Fibroblast of villous mesenchyme (primary cell): ENCODE data around the gene DYRK4. TPM values are rescaled to one million over a fixed set of nuclear protein-coding genes. Genes with fewer than 3 reads are reported as not detected.

ENCODE experiments used
- DNase-seq: peaks from one replicate; pipeline ENCODE4 v3.0.0-alpha.2; 2010; ENCODE audit warnings: low read depth
- H3K4me3 ChIP-seq: 2 replicates; pipeline ENCODE4 v1.5.1; 2011; ENCODE audit warnings: low read depth, mild to moderate bottlenecking, low read length
- CTCF ChIP-seq: IDR thresholded peaks from 2 replicates; pipeline ENCODE4 v1.5.1; 2012; ENCODE audit warnings: low read depth, mild to moderate bottlenecking, low read length; ENCODE audit not compliant: insufficient read depth
- total RNA-seq: library from RNA; depleted of rRNA; stranded (reverse); fragments of >200 nt; gene quantifications from 2 replicates; pipeline ENCODE4 v1.2.3, GENCODE V29; 2012

DYRK4 gene
- total RNA-seq, 1 donor: 39.3 TPM

- no peak for TF ChIP-seq CTCF
- no peak overlapping the region for H3K4me3 ChIP-seq
- no peak for DNase-seq
Observed at GRCh38 chr12:4535092-4535491, 26.9 kb upstream of the DYRK4 start.

GRCh38 chr12:4535871-4536270 is 26.1 kb upstream of the DYRK4 start:
- no peak overlapping the region for H3K4me3 ChIP-seq
- TF ChIP-seq CTCF: no peak
- DNase-seq: no peak

GRCh38 chr12:4538207-4539160 is 23.5 kb upstream of the DYRK4 start, which contains the start of gene RAD51AP1:
Gene RAD51AP1, plus strand, starts transcription at chr12:4538890. Its CDS starts 50 bp downstream, at chr12:4538940.
- DNase-seq: peak; percentile 98
- H3K4me3 ChIP-seq: peak within 1 kb of the TSS; percentile 98
- TF ChIP-seq CTCF: no peak

GRCh38 chr12:4539167-4539870 is 22.7 kb upstream of the DYRK4 start:
- DNase-seq: no peak
- H3K4me3 ChIP-seq: peak overlapping the region; percentile 98
- TF ChIP-seq CTCF: no peak

- H3K4me3 ChIP-seq: no peak overlapping the region
- no peak for TF ChIP-seq CTCF
- DNase-seq: no peak
Observed at GRCh38 chr12:4540170-4540569, 21.8 kb upstream of the DYRK4 start.

- DNase-seq: no peak
- H3K4me3 ChIP-seq: no peak overlapping the region
- TF ChIP-seq CTCF: no peak
Observed at GRCh38 chr12:4540638-4541037, 21.4 kb upstream of the DYRK4 start.
